Upper lobe of left lung (tissue), 6 donors: ENCODE results near the gene AP3M1. TPM values are rescaled to one million over a fixed set of nuclear protein-coding genes. Genes with fewer than 3 reads are reported as not detected.

Source experiments
- ATAC-seq, 2 donors: fragments of 200-7000 bp; cut with Tn5 transposase; one replicate each; pipeline ENCODE4 v1.9.1; 2022; ENCODE audit warnings: mild to moderate bottlenecking in 2 of 2, moderate library complexity in 2 of 2; ENCODE audit not compliant: low FRiP score in 2 of 2
- DNase-seq, 2 donors: peaks; one replicate each; pipeline ENCODE4 v3.0.0-alpha.2; 2019 to 2020
- H3K27ac ChIP-seq, 4 donors: fragments of 200-600 bp; sonication (generic); one replicate each; pipeline ENCODE4 v1.5.1; 2016 to 2019
- H3K27me3 ChIP-seq, 4 donors: fragments of 200-600 bp; sonication (generic); one replicate each; pipeline ENCODE4 v1.5.1; 2017 to 2019
- H3K36me3 ChIP-seq, 4 donors: fragments of 200-600 bp; sonication (generic); one replicate each; pipeline ENCODE4 v1.5.1; 2016 to 2019
- H3K4me1 ChIP-seq, 4 donors: fragments of 200-600 bp; sonication (generic); one replicate each; pipeline ENCODE4 v1.5.1; 2018 to 2019
- H3K4me3 ChIP-seq, 4 donors: fragments of 200-600 bp; sonication (generic); one replicate each; pipeline ENCODE4 v1.5.1; 2017 to 2019; ENCODE audit warnings: mild to moderate bottlenecking in 2 of 4, moderate library complexity in 1 of 4
- H3K9me3 ChIP-seq, 4 donors: fragments of 200-600 bp; sonication (generic); one replicate each; pipeline ENCODE4 v1.5.1; 2018 to 2019
- CTCF ChIP-seq, 6 experiments: fragments of 450-650 bp in 4 of 6; fragments of 200-600 bp in 2 of 6; sonication (generic) in 2 of 6; IDR thresholded peaks; one replicate each; pipeline ENCODE4 v1.5.1; 2016 to 2019; ENCODE audit warnings: antibody characterized with exemption in 6 of 6
- EP300 ChIP-seq, 4 donors: sonication (generic); formaldehyde crosslinking; IDR thresholded peaks; one replicate each; pipeline ENCODE4 v1.5.1; 2017; ENCODE audit warnings: antibody characterized with exemption in 4 of 4, control low read depth in 2 of 4
- POLR2A ChIP-seq, 4 donors: fragments of 450-650 bp; IDR thresholded peaks; one replicate each; pipeline ENCODE4 v1.5.1; 2016 to 2017; ENCODE audit warnings: antibody characterized with exemption in 4 of 4, mild to moderate bottlenecking in 2 of 4
- POLR2AphosphoS5 ChIP-seq, 2 donors: sonication (generic); formaldehyde crosslinking; IDR thresholded peaks; one replicate each; pipeline ENCODE4 v1.5.1; 2017; ENCODE audit warnings: antibody characterized with exemption in 2 of 2
- WGBS, 2 donors: methylation state at CpG; one replicate each; pipeline ENCODE4 v1.1.5; 2017 to 2018; 5-methylcytosine and 5-hydroxymethylcytosine counted together
- total RNA-seq, 6 donors: library from RNA; depleted of rRNA in 4 of 6; stranded (reverse); fragments of >200 nt in 4 of 6; gene quantifications; one replicate each; pipeline versions ENCODE4 v1.1.0 to v1.2.1, GENCODE V29; 2016 to 2021
- donor health status: DM: no; HTN: no; CAD: no; lungs with moderate emphysema.
- donor health status: DM: no; HTN: yes; CAD: no; lungs with severe emphysema.

Gene AP3M1
- total RNA-seq, 6 donors from 2014 or later = 11.4 to 36.1 (median 25.3) TPM

GRCh38 chr10:74178042-74178791, 27.6 kb upstream of the AP3M1 start:
- 76 to 86% methylated on average over 5 of the region's 5 CpGs for WGBS, 2 donors
- TF ChIP-seq POLR2AphosphoS5 (IDR thresholded peaks at IDR 0.05) (no peak), CTCF (IDR thresholded peaks at IDR 0.05) (no peak), POLR2A (IDR thresholded peaks at IDR 0.05) (no peak), EP300 (IDR thresholded peaks at IDR 0.05) (no peak)
- H3K27me3 ChIP-seq = no peaks in the 10 kb centered on the region
- peaks cover 9 to 25% (median 12%) of the 10 kb centered on the region in 4 donors for H3K4me1 ChIP-seq
- H3K9me3 ChIP-seq = no peaks in the 10 kb centered on the region
- H3K36me3 ChIP-seq = no peaks in the 10 kb centered on the region
- no peak overlapping the region for H3K27ac ChIP-seq
- H3K4me3 ChIP-seq = peak overlapping the region in 2 of 4 donors; percentile 57 to 79
- no peak for DNase-seq
- no peak for ATAC-seq

- Histone ChIP-seq H3K27me3 (no peaks in the 10 kb centered on the region), H3K4me1 (peaks cover 9 to 25% (median 12%) of the 10 kb centered on the region in 4 donors), H3K36me3 (no peaks in the 10 kb centered on the region), H3K4me3 (peak overlapping the region; percentile 57 to 79 (median 62)), H3K9me3 (no peaks in the 10 kb centered on the region), H3K27ac (peak overlapping the region; percentile 84 to 96 (median 92))
- 13 to 18% methylated on average over 7 to 13 of the region's 13 CpGs for WGBS, 2 donors
- TF ChIP-seq EP300 (IDR thresholded peaks at IDR 0.05) (no peak), CTCF (IDR thresholded peaks at IDR 0.05) (no peak), POLR2AphosphoS5 (IDR thresholded peaks at IDR 0.05) (no peak), POLR2A (IDR thresholded peaks at IDR 0.05) (no peak)
- DNase-seq (peak; percentile 38 to 90), ATAC-seq (peak; percentile 51 to 70)
These were observed 26.6 kb upstream of the AP3M1 start for GRCh38 chr10:74177140-74177677.

DNA sequence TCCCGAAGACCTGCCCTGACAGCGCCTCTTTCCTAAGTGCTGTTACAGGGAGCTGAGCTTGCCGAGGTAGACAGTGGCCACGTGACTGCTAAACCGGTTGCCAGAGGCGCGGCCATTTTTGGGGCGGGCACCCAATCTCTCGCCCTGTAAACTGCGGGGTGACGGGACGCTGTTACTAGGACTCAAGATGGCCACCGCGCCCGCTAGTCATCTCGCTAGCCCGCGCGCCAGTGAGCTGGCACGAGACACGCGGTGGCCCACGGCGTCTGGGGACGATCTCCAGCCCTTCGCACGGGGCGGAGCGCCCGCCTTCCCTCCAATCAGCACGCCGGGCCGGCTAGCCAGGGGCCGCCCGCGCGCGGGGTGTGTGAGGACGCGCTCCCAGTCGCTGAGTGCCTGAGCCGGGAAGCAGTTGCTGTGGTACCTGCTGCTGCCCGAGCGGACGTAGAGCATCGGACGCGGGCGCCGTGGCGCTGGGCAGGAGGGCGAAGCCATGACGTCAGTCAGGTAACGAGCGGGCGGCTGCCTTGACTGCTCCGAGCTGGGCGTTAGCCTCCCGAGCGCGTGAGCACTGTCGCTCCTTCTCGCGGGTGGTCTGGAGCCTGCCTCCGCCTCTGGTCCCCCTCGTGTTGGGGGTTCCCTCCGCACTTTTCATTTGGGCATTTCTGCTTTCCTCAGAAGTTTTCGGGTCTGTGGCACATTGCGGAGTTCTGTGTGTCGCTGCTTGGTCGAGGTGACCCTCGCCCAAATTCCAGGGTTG, 25.9 kb upstream of the AP3M1 start:
- WGBS, 2 donors = 0 to 2% methylated on average over 11 to 47 of the region's 72 CpGs
- Histone ChIP-seq H3K36me3 (no peaks in the 10 kb centered on the region), H3K4me1 (peaks cover 9 to 25% (median 12%) of the 10 kb centered on the region in 4 donors), H3K27me3 (no peaks in the 10 kb centered on the region), H3K9me3 (no peaks in the 10 kb centered on the region), H3K4me3 (peak overlapping the region; percentile 57 to 79 (median 62)), H3K27ac (peak overlapping the region; percentile 84 to 96 (median 92))
- DNase-seq = peak; percentile 99
- peak; percentile 88 for TF ChIP-seq POLR2AphosphoS5 (IDR thresholded peaks at IDR 0.05)
- peak in 3 of 4 donors; percentile 83 to 95 (median 85) for TF ChIP-seq POLR2A (IDR thresholded peaks at IDR 0.05)
- peak in 1 of 4 donors; percentile 48 for TF ChIP-seq EP300 (IDR thresholded peaks at IDR 0.05)
- peak in 1 of 6 experiments; percentile 19 for TF ChIP-seq CTCF (IDR thresholded peaks at IDR 0.05)
- peak; percentile 99 for ATAC-seq

DNA sequence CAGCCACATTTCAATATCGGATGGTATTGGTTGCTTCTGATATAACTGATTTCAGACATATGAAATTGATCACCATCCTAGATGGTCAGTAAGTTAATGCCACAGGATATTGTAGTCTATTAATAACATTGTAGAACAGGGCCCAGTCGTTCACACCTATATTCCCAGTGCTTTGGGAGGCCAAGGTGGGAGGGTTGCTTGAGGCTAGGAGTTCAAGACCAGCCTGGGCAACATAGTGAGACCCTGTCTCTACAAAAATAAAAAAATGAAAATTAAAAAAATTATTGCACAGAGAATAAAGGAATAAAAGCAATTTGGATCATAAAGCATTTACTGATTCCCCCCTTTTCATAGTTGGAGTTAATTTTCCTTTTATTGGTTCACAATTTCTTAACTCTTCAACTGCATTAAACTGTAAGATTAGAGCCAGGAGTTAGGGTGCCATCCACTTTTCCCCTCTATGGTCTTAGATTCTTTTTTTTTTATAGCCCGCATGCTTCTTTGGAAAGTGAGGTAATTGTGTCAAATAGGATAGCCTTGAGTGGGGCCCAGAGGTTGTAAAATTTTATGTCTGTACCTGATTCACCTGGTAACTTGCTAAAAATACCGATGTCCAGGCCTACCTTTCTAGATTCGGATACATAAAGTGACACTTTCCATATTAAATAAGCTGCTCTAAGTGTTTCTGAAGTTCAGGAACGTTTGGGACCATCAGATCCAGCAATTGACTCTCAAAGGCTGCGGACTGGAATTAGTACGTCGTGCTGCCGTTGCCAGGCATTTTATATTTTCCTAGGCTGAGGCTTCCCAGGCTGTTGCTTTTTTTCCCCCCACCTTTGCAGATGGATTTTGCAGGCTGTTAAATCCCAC, 25.1 kb upstream of the AP3M1 start:
- WGBS, 2 donors = 26 to 29% methylated on average over 10 of the region's 10 CpGs
- Histone ChIP-seq H3K4me1 (peaks cover 9 to 25% (median 12%) of the 10 kb centered on the region in 4 donors), H3K4me3 (peak overlapping the region; percentile 57 to 79 (median 62)), H3K9me3 (no peaks in the 10 kb centered on the region), H3K36me3 (no peaks in the 10 kb centered on the region), H3K27me3 (no peaks in the 10 kb centered on the region), H3K27ac (peak overlapping the region; percentile 84 to 96 (median 92))
- no peak for ATAC-seq
- TF ChIP-seq CTCF (IDR thresholded peaks at IDR 0.05) = no peak
- TF ChIP-seq POLR2AphosphoS5 (IDR thresholded peaks at IDR 0.05) = no peak
- no peak for TF ChIP-seq EP300 (IDR thresholded peaks at IDR 0.05)
- TF ChIP-seq POLR2A (IDR thresholded peaks at IDR 0.05) = no peak
- no peak for DNase-seq
